ENCODE measurements around the gene FLYWCH2. TPM values are rescaled to one million over a fixed set of nuclear protein-coding genes. Genes with fewer than 3 reads are reported as not detected.

FLYWCH2 gene
- total and polyA plus RNA-seq, 9 of the 15 experiments (the other 6 are each of a cell fraction or from before 2014, with no cell fraction given), result 0.70 to 55.5 (median 7.6) TPM

- TF ChIP-seq, protein P1, sequence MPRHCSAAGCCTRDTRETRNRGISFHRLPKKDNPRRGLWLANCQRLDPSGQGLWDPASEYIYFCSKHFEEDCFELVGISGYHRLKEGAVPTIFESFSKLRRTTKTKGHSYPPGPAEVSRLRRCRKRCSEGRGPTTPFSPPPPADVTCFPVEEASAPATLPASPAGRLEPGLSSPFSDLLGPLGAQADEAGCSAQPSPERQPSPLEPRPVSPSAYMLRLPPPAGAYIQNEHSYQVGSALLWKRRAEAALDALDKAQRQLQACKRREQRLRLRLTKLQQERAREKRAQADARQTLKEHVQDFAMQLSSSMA (CRISPR knock-in tag; IDR thresholded peaks at IDR 0.05), result peak; percentile 74; the same call in 1 of the 2 replicates
- TF ChIP-seq ZNF316 (IDR thresholded peaks at IDR 0.05), result no peak
- no peak for TF ChIP-seq GMEB1 (CRISPR knock-in tag; IDR thresholded peaks at IDR 0.05)
- TF ChIP-seq E2F6 (IDR thresholded peaks at IDR 0.05; ENCODE audit: borderline replicate concordance in 1 of 2, extremely low read depth in 1 of 2, insufficient read depth in 1 of 2, insufficient read length in 1 of 2, low read depth in 1 of 2, low read length in 1 of 2, poor library complexity in 1 of 2, severe bottlenecking in 1 of 2), result peak in 1 of 2 experiments; percentile 58
- TF ChIP-seq NR2C1 (IDR thresholded peaks at IDR 0.05), result no peak
- no peak for TF ChIP-seq NR2C1 (tag; IDR thresholded peaks at IDR 0.05)
- TF ChIP-seq HMG20A (CRISPR knock-in tag; conservative IDR thresholded peaks at IDR 0.05), result no peak
- no peak for TF ChIP-seq ZNF311 (CRISPR knock-in tag; IDR thresholded peaks at IDR 0.05)
- peak; percentile 58; the same call in 1 of the 2 replicates for TF ChIP-seq ATF7 (IDR thresholded peaks at IDR 0.05)
- TF ChIP-seq ZNF717 (CRISPR knock-in tag; IDR thresholded peaks at IDR 0.05), result no peak
- no peak for TF ChIP-seq TCF15 (CRISPR knock-in tag; IDR thresholded peaks at IDR 0.05)
- TF ChIP-seq PYGO2 (tag; IDR thresholded peaks at IDR 0.05), result no peak
- no peak for TF ChIP-seq ID3 (CRISPR knock-in tag; IDR thresholded peaks at IDR 0.05)
- TF ChIP-seq ID3 (tag; IDR thresholded peaks at IDR 0.05), result no peak
- TF ChIP-seq SRSF1 (IDR thresholded peaks at IDR 0.05; ENCODE audit: low read depth, low read length), result no peak
- no peak for TF ChIP-seq NUFIP1 (IDR thresholded peaks at IDR 0.05; ENCODE audit: partially characterized antibody)
- TF ChIP-seq ZNF140 (CRISPR knock-in tag; IDR thresholded peaks at IDR 0.05), result no peak
- no peak for TF ChIP-seq HDAC6 (IDR thresholded peaks at IDR 0.05; ENCODE audit: low read depth, low read length)
- no peak for TF ChIP-seq MCM7 (IDR thresholded peaks at IDR 0.05)
- TF ChIP-seq FOXJ2 (tag; IDR thresholded peaks at IDR 0.05), result no peak
- TF ChIP-seq ZNF695 (CRISPR knock-in tag; IDR thresholded peaks at IDR 0.05), result no peak
- no peak for TF ChIP-seq ZNF280A (IDR thresholded peaks at IDR 0.05; ENCODE audit: low read depth, partially characterized antibody)
- no peak for TF ChIP-seq IFI16 (CRISPR knock-in tag; IDR thresholded peaks at IDR 0.05)
- no peak for TF ChIP-seq BHLHE40 (IDR thresholded peaks at IDR 0.05; ENCODE audit: low read length)
These were observed 22.4 kb downstream of the FLYWCH2 start (continued) for GRCh38 chr16:2905241-2905987.
